OCI-LY1 (cell line): Measurements from ENCODE around the gene PM20D1.

Experiments
- H2AFZ ChIP-seq: fragments of 200-600 bp; sonication (generic), shearing (Covaris generic); 2 replicates; pipeline ENCODE4 v1.6.0; 2014; ENCODE audit warnings: antibody characterized with exemption, mild to moderate bottlenecking, low read length
- H3F3A ChIP-seq: fragments of 200-600 bp; sonication (generic), shearing (Covaris generic); 2 replicates; pipeline ENCODE4 v1.6.0; 2014; ENCODE audit warnings: mild to moderate bottlenecking, antibody characterized with exemption, low read length, moderate library complexity; ENCODE audit not compliant: insufficient read depth
- H3K27ac ChIP-seq: fragments of 200-600 bp; sonication (generic); 2 replicates; pipeline ENCODE4 v1.5.1; 2014; ENCODE audit warnings: low read length, mixed run types, mild to moderate bottlenecking, low read depth; ENCODE audit not compliant: poor library complexity, severe bottlenecking
- H3K27me3 ChIP-seq: fragments of 200-600 bp; sonication (generic); 2 replicates; pipeline ENCODE4 v1.6.0; 2014; ENCODE audit warnings: antibody characterized with exemption, mild to moderate bottlenecking, low read length, moderate library complexity; ENCODE audit not compliant: insufficient read depth
- H3K36me3 ChIP-seq: fragments of 200-600 bp; sonication (generic); 2 replicates; pipeline ENCODE4 v1.6.1; 2014; ENCODE audit warnings: mild to moderate bottlenecking, antibody characterized with exemption, low read length, moderate library complexity, mixed read lengths; ENCODE audit not compliant: insufficient read depth
- H3K4me1 ChIP-seq: fragments of 200-600 bp; sonication (generic); 2 replicates; pipeline ENCODE4 v1.5.1; 2014; ENCODE audit warnings: mild to moderate bottlenecking, low read length, moderate library complexity; ENCODE audit not compliant: insufficient read depth, severe bottlenecking
- H3K4me2 ChIP-seq: fragments of 200-600 bp; sonication (generic), shearing (Covaris generic); 2 replicates; pipeline ENCODE4 v1.6.1; 2014; ENCODE audit warnings: low read length
- H3K4me3 ChIP-seq: fragments of 200-600 bp; sonication (generic); 2 replicates; pipeline ENCODE4 v1.5.1; 2014; ENCODE audit warnings: low read length, low read depth, mild to moderate bottlenecking, mixed read lengths; ENCODE audit not compliant: poor library complexity, severe bottlenecking
- H3K79me2 ChIP-seq: fragments of 200-600 bp; shearing (Covaris generic); 2 replicates; pipeline ENCODE4 v1.6.1; 2016; ENCODE audit warnings: mixed run types, low read length, mixed read lengths; ENCODE audit not compliant: insufficient read depth
- H3K9ac ChIP-seq: fragments of 200-600 bp; sonication (generic), shearing (Covaris generic); 2 replicates; pipeline ENCODE4 v1.6.1; 2014; ENCODE audit warnings: mild to moderate bottlenecking, low read length, mixed read lengths
- H3K9me2 ChIP-seq: fragments of 200-600 bp; sonication (generic), shearing (Covaris generic); 2 replicates; pipeline ENCODE4 v1.6.1; 2014; ENCODE audit warnings: low read depth, mild to moderate bottlenecking, low read length, mixed read lengths
- H3K9me3 ChIP-seq: fragments of 200-600 bp; shearing (Covaris generic); 2 replicates; pipeline ENCODE4 v1.6.1; 2014; ENCODE audit warnings: low read length, mixed read lengths
- H4K20me1 ChIP-seq: fragments of 200-600 bp; sonication (generic), shearing (Covaris generic); 2 replicates; pipeline ENCODE4 v1.6.0; 2016; ENCODE audit warnings: mild to moderate bottlenecking, low read length; ENCODE audit not compliant: insufficient read depth
- EZH2 ChIP-seq: fragments of 200-600 bp; sonication (generic), shearing (Covaris generic); IDR thresholded peaks from 2 replicates; pipeline ENCODE4 v1.8.0; 2017; ENCODE audit warnings: borderline replicate concordance, mixed run types, mild to moderate bottlenecking, antibody characterized with exemption, low read length, moderate library complexity, mixed read lengths
- TF ChIP-seq, protein P1 (sequence below): fragments of 200-600 bp; sonication (generic), shearing (Covaris generic); IDR thresholded peaks from 2 replicates; pipeline ENCODE4 v1.5.1; 2017; ENCODE audit warnings: mild to moderate bottlenecking, antibody characterized with exemption, low read length, moderate library complexity, mixed read lengths

The PM20D1 gene

DNA sequence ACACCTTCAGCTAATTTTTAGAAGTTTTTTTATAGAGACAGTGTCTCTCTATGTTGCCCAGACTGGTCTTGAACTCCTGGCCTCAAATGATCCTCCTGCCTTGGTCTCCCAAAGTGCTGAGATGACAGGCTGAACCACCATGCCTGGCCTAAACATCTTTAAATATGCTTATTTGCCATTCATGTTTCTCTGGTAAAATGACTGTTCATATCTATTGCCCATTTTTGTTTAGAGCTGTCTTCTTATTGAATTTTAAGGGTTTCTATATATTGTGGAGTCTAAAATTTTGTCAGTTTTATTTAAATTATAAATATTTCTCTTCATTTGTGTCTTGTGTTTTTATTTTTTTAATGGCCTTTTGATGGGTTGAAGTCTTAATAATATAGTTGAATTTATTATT is 3.0 kb upstream of the PM20D1 start:
- Histone ChIP-seq H3K79me2 (no peaks in the 10 kb centered on the region), H3K9ac (no peak overlapping the region), H3K27ac (no peak overlapping the region), H3K9me3 (no peaks in the 10 kb centered on the region), H4K20me1 (no peaks in the 10 kb centered on the region), H3K27me3 (no peaks in the 10 kb centered on the region), H3K4me2 (no peak overlapping the region), H3K36me3 (no peaks in the 10 kb centered on the region), H2AFZ (no peak overlapping the region), H3K4me3 (no peak overlapping the region), H3K4me1 (peaks cover 8% of the 10 kb centered on the region), H3K9me2 (no peaks in the 10 kb centered on the region), H3F3A (no peaks in the 10 kb centered on the region)
- TF ChIP-seq EZH2, result no peak
- TF ChIP-seq, protein P1, sequence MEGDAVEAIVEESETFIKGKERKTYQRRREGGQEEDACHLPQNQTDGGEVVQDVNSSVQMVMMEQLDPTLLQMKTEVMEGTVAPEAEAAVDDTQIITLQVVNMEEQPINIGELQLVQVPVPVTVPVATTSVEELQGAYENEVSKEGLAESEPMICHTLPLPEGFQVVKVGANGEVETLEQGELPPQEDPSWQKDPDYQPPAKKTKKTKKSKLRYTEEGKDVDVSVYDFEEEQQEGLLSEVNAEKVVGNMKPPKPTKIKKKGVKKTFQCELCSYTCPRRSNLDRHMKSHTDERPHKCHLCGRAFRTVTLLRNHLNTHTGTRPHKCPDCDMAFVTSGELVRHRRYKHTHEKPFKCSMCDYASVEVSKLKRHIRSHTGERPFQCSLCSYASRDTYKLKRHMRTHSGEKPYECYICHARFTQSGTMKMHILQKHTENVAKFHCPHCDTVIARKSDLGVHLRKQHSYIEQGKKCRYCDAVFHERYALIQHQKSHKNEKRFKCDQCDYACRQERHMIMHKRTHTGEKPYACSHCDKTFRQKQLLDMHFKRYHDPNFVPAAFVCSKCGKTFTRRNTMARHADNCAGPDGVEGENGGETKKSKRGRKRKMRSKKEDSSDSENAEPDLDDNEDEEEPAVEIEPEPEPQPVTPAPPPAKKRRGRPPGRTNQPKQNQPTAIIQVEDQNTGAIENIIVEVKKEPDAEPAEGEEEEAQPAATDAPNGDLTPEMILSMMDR, result no peak

GRCh38 chr1:205851993-205852392 is 2.1 kb upstream of the PM20D1 start:
- Histone ChIP-seq H4K20me1 (no peaks in the 10 kb centered on the region), H3K9me3 (no peaks in the 10 kb centered on the region), H2AFZ (no peak overlapping the region), H3K4me3 (no peak overlapping the region), H3K9ac (no peak overlapping the region), H3K4me1 (peaks cover 8% of the 10 kb centered on the region), H3F3A (no peaks in the 10 kb centered on the region), H3K79me2 (no peaks in the 10 kb centered on the region), H3K27me3 (no peaks in the 10 kb centered on the region), H3K4me2 (no peak overlapping the region), H3K36me3 (no peaks in the 10 kb centered on the region), H3K9me2 (no peaks in the 10 kb centered on the region), H3K27ac (no peak overlapping the region)
- TF ChIP-seq, protein P1, result no peak
- no peak for TF ChIP-seq EZH2

DNA sequence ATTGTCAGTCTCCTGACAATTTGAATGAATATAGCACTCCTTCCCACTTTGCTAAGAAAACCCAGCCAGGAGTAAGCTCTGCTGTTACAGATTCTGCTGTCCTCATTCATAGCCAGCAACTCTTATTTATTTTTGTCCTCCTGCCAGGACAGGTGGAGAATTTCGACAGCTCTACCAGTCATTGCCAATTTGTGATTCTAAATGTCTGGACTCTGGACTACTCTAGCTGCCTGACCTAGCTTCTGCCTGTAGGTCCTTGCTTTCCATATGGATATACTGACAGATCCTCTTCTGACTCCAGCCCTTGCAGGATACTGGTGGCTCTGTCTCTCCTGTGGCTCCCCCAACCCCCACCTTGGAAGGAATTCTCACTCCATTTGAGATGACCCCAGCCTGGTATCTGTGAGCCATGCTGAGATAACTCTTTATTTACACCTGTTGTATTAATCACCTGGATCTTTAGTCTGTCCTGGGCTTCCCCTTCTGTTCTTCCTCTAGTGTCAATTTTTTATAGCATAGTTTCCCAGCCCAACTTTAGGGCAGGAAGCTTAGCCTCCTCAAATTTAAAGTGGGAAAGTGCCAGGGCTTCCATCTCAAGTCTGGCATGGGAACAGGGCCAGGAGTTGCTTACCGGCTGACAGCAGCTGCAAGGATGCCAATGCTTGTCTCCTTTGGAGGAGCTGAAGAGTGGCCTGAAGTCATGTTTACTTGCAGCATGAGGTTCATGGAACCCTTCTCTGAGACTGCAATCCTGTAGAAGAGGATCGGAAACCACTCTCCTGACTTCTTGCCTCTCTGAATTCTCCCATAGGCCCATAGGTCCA is 6.7 kb downstream of the PM20D1 start:
- Histone ChIP-seq H3F3A (no peaks in the 10 kb centered on the region), H3K9ac (no peak overlapping the region), H3K4me2 (no peak overlapping the region), H3K79me2 (no peaks in the 10 kb centered on the region), H3K9me3 (no peaks in the 10 kb centered on the region), H4K20me1 (no peaks in the 10 kb centered on the region), H3K27ac (no peak overlapping the region), H2AFZ (no peak overlapping the region), H3K4me1 (no peaks in the 10 kb centered on the region), H3K9me2 (no peaks in the 10 kb centered on the region), H3K4me3 (no peak overlapping the region), H3K27me3 (no peaks in the 10 kb centered on the region), H3K36me3 (no peaks in the 10 kb centered on the region)
- TF ChIP-seq, protein P1, result no peak
- no peak for TF ChIP-seq EZH2
